Fibroblast of upper back skin (primary cell): ENCODE measurements around the gene BCL11A.
A peak's percentile ranks its signal among the peaks of the same experiment; 100 is the strongest.

Experiments
- DNase-seq: peaks from one replicate; pipeline ENCODE4 v3.0.0-alpha.2; 2013

The BCL11A gene

GRCh38 chr2:60480089-60480773 is 73.2 kb downstream of the BCL11A start:
- DNase-seq = no peak

- no peak for DNase-seq
Measured at GRCh38 chr2:60479226-60480088, 74.0 kb downstream of the BCL11A start.

DNA sequence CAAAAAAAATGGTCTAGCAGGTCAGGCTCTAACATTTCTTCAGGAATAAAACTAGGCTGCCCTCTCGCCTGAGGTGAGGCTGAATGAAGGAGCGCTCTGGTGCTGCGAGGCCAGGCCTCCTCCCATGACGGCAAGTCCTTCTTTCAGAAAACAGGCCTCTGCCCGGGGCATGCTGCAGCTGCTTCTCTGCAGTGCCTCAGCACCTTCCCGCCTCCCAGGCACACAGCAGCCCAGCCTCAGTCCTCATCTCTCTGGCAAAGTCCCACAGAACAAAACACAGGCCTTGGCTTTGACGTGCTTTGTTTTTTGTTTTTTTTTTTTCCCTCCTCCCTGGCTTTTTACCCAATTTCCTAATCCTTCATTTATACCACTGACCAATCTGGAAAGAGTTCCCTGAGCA is 74.8 kb downstream of the BCL11A start:
- no peak for DNase-seq

GRCh38 chr2:60476206-60476954 is 77.1 kb downstream of the BCL11A start:
- DNase-seq = no peak

DNA sequence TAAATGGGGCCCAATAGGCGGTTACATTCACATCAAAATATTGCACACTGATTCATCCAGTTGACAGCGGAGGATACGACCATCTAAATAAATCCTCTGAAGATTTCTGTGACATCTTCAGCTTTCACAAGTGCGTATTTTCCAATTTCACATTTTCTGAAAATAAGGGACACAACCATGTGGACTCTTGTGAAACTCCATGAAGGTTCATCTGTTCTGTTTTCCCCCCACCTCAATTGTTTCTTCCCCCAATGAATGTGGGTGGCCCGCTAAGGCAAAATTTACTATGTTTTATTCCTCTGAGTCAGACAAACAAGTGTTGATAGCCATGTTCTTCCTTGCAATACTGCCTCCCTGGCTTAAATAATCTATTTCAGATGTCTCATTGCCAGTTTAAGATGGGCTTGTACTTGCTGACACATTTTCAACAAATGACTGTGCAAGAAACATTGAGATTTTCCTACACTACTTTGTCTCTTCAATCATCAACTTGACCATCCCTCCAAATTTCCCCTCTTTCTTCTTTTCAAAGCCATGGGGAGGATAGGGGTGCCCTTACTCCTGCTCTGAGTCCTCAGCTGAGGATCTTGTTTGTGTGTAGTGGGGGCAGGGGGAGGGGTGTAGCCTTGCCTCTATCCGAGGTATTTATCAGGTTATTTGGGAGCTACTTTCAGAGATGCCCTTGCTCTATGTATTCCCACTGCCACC is 78.2 kb downstream of the BCL11A start:
- DNase-seq = peak; percentile 83

- DNase-seq = no peak
Measured at GRCh38 chr2:60474301-60474700, 79.2 kb downstream of the BCL11A start.

DNA sequence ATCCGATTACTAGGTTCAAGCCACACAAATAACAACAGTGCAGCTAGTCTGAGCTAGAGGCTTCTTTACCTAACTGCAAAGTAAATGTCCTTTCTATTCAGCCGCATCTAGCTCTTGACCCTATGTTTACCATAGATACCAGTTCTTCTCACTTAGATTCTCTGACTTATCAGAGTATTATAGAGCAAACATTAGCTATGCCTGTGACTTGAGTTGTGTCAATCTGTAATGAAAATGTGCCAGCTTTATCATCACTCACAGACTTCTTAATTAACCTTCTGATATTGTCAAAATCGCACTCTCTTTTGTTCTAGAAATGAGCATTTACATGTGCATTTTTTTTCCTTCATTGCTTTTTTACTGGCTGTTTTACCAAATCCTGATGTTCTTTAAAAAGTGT is 79.9 kb downstream of the BCL11A start:
- no peak for DNase-seq

DNA sequence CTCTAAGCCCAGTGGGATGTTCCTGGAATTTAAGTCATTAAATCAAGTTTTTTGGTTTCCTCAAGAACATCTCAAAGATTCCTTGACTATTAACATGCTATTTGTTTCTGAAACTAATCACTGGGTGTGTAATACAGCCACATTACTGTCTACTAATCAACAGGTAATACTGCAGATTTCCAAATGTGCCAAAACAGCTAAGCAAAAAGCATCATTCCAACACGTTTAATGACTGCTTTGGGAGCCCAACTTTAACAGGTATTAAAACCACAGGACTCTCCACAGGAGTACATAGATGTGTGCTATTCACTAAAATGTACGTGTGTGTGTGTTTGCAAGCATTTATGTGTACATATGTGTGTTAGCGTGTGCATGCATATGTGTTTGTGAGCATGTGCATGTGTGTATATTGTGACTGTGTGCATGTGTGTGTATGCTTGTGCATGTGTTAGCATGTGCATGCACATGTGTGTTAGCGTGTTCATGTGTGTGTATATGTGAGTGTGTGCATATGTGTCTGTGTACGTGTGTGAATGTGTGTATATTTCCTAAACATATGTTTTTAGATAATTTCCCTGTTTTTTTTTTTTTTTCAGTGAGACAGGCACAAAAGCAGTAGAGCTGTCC is 80.7 kb downstream of the BCL11A start:
- no peak for DNase-seq

DNA sequence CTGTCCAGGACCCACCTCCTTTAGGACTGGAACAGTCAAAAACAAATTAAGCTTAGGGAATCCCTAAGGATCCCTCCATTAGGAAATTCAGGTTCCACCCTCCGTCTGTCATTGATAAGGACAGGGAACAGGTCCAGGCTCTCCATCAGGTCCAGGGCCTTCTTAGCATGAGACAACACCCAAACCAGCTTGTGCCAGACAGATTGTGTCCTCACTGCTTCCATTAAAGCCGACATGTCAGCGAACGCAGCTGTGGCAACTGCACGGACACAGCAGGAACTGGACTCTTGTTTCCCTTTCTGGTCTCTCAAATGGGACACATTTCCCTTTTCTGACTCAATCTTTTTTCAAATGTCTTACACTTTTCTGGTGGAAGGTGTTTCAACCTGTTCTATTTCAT is 81.4 kb downstream of the BCL11A start:
- no peak for DNase-seq

GRCh38 chr2:60470340-60470739 is 83.1 kb downstream of the BCL11A start:
- no peak for DNase-seq

DNA sequence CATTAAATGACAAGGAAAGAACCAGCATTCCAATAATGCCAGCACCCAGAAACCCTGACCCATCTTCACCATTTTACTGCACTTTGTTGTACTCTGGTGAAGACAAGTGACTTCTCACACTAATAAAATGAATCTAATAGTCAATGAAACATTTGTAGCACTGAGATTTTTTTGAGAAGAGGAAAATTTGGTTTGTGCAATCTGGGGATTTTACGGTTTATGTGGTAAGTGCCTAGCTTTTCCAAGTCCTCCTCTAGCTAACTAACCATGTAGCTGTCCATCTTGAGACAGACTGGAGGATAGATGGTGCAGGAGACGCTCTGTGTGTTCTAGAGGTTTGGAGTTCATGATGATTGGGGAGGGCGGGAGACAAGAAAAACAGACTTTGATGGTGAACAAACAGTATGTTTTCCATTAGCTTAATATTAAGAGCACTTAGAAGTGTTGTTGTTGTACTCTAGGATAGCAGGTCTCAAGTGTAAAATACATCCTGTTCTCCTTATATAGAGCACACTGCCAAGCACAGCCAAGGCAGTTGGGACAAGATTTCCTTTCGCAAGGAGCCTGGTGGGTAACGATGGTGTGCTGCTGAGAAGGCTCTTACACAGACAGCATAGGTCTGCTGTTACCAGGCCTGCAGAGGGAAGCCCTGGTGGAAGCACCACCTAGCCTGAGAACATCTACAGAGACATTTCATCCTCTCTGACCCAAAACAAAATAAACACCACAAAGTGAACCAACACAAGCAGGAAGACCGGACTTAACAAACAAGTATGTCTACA is 83.7 kb downstream of the BCL11A start:
- DNase-seq = no peak

GRCh38 chr2:60468382-60469085 is 84.9 kb downstream of the BCL11A start:
- peak; percentile 63 for DNase-seq

GRCh38 chr2:60466161-60466702 is 87.2 kb downstream of the BCL11A start:
- no peak for DNase-seq

- DNase-seq = no peak
Measured at GRCh38 chr2:60465736-60466135, 87.7 kb downstream of the BCL11A start.

GRCh38 chr2:60463249-60463648 is 90.2 kb downstream of the BCL11A start:
- DNase-seq = peak; percentile 67

DNA sequence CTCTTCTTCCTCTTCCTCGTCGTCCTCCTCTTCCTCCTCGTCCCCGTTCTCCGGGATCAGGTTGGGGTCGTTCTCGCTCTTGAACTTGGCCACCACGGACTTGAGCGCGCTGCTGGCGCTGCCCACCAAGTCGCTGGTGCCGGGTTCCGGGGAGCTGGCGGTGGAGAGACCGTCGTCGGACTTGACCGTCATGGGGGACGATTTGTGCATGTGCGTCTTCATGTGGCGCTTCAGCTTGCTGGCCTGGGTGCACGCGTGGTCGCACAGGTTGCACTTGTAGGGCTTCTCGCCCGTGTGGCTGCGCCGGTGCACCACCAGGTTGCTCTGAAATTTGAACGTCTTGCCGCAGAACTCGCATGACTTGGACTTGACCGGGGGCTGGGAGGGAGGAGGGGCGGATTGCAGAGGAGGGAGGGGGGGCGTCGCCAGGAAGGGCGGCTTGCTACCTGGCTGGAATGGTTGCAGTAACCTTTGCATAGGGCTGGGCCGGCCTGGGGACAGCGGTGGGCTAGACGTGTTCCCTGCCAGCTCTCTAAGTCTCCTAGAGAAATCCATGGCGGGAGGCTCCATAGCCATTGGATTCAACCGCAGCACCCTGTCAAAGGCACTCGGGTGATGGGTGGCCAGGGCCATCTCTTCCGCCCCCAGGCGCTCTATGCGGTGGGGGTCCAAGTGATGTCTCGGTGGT is 91.9 kb downstream of the BCL11A start:
- DNase-seq = no peak

DNA sequence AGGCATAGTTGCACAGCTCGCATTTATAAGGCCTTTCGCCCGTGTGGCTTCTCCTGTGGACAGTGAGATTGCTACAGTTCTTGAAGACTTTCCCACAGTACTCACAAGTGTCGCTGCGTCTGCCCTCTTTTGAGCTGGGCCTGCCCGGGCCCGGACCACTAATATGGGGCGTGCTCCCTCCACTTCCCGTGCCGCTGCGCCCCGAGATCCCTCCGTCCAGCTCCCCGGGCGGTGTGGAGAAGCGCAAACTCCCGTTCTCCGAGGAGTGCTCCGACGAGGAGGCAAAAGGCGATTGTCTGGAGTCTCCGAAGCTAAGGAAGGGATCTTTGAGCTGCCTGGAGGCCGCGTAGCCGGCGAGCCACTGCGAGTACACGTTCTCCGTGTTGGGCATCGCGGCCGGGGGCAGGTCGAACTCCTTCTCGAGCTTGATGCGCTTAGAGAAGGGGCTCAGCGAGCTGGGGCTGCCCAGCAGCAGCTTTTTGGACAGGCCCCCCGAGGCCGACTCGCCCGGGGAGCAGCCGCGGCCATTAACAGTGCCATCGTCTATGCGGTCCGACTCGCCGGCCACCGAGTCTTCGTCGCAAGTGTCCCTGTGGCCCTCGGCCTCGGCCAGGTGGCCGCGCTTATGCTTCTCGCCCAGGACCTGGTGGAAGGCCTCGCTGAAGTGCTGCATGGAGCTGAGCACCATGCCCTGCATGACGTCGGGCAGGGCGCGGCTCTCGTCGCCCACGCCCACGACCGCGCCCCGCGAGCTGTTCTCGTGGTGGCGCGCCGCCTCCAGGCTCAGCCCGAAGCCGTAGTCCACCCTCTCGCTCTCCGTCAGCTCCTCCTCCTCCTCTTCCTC is 92.7 kb downstream of the BCL11A start:
- DNase-seq = no peak

- no peak for DNase-seq
Measured at GRCh38 chr2:60459851-60460250, 93.6 kb downstream of the BCL11A start.

DNA sequence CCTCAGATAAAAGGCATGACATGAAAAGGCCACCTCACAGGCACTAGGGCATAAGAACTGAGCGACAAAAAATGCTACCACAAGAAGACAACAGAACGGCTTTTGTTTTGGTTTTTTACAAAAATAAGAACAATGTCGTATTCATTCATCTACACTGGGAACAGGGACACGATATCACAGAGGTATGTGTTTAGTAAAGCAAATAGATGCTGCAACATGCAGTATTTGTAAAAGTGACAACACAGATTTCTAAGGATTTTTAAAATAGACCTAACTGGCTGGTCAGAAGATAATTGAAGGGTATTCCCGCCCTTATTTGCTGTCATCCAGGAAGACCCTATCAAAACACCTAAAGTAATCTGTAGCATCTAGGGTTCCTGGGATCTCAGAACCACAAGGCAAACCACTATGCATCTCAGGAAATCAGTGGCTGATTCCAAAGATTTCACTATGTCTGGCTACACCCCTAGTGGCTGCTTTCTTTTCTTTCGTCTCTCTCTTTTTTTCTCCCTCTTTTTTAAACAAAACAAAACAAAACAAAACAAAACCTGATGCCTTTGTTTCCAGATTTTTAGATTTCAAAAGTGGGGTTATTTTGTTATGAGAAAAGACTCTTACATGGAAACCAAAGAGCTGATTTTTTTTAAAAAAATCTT is 97.2 kb downstream of the BCL11A start:
- no peak for DNase-seq
